NCI-H146 treated with DMSO at 0.1 percent for 48 hours (cell line): ENCODE measurements around the gene SMAD1.
A peak's percentile ranks its signal among the peaks of the same experiment; 100 is the strongest.

Experiments used
- DNase-seq: peaks from one replicate; lab custom pipeline; 2025; ENCODE audit not compliant: unreplicated experiment; lab: John Stamatoyannopoulos, UW

The SMAD1 gene

GRCh38 chr4:145481164-145481941, at the start of gene SMAD1:
SMAD1 (plus strand) TSS chr4:145481853; CDS start chr4:145514614, 32,761 bp downstream.
- DNase-seq: peak; percentile 36

- DNase-seq: no peak
These were observed 48.0 kb upstream of the SMAD1 start for GRCh38 chr4:145433684-145434083.

- no peak for DNase-seq
These were observed 46.0 kb upstream of the SMAD1 start for GRCh38 chr4:145435646-145436045.

- DNase-seq: no peak
These were observed 45.5 kb upstream of the SMAD1 start for GRCh38 chr4:145436114-145436513.

- DNase-seq: no peak
These were observed 44.9 kb upstream of the SMAD1 start for GRCh38 chr4:145436796-145437195.

- no peak for DNase-seq
These were observed 44.2 kb upstream of the SMAD1 start for GRCh38 chr4:145437466-145437865.

GRCh38 chr4:145438298-145438697, 43.4 kb upstream of the SMAD1 start:
- DNase-seq: no peak

GRCh38 chr4:145440292-145441007, 41.2 kb upstream of the SMAD1 start:
- DNase-seq: no peak

GRCh38 chr4:145446184-145446583, 35.5 kb upstream of the SMAD1 start:
- no peak for DNase-seq

- no peak for DNase-seq
These were observed 29.8 kb upstream of the SMAD1 start for GRCh38 chr4:145451895-145452294.

GRCh38 chr4:145452447-145453162, 29.0 kb upstream of the SMAD1 start:
- DNase-seq: no peak

GRCh38 chr4:145453163-145453520, 28.5 kb upstream of the SMAD1 start:
- no peak for DNase-seq

- DNase-seq: no peak
These were observed 8.4 kb upstream of the SMAD1 start for GRCh38 chr4:145473203-145473602.

- DNase-seq: no peak
These were observed 1.4 kb upstream of the SMAD1 start for GRCh38 chr4:145480257-145480656.

GRCh38 chr4:145481942-145482208, 222 bp downstream of the SMAD1 start:
- no peak for DNase-seq

GRCh38 chr4:145482209-145483037, 770 bp downstream of the SMAD1 start:
- DNase-seq: peak; percentile 21

- DNase-seq: no peak
These were observed 1.9 kb downstream of the SMAD1 start for GRCh38 chr4:145483514-145483913.

- no peak for DNase-seq
These were observed 2.7 kb downstream of the SMAD1 start for GRCh38 chr4:145484225-145484846.

- no peak for DNase-seq
These were observed 3.5 kb downstream of the SMAD1 start for GRCh38 chr4:145485120-145485519.

- DNase-seq: no peak
These were observed 5.0 kb downstream of the SMAD1 start for GRCh38 chr4:145486603-145487002.

- DNase-seq: no peak
These were observed 6.0 kb downstream of the SMAD1 start for GRCh38 chr4:145487631-145488030.
